ENCODE data around the gene PCYOX1L.

PCYOX1L gene

DNA sequence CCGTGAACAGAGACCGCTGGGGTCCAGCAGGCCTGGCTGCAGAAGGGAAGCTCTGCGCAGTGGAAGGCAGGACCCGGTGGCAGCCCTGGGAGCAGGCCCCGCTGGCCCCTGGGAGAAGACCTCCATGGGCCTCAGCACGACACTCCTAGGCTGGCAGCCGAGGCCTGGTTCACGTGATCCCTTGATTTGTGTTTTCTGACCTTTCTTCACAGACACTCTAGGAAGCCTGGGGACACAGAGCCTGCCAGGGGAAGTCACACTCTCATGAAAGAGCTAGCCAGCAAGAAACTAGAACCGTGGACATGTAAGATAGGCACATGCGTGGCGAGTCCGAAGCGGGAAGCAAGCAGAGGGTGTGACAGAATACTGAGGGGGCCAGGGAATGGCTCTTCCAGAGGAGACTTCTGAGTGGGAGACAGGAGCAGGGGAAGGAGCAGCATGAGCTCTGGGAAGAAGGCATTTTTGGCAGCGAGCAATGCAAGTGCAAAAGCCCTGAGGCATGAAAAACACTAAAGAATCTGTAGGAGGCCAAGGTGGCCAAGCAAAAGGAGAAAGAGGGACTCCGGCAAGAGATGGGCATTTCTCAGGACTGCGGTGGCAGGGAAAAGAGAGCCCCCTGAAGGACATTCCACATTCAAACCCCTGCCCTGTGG lies 47.8 kb downstream of the PCYOX1L start:
- in situ Hi-C loops (cut with HindIII; ENCODE audit: low sequenced_read_pairs) = no loop called here

- in situ Hi-C loops (cut with HindIII; ENCODE audit: low sequenced_read_pairs) = no loop called here
Measured at GRCh38 chr5:149406203-149406978, 48.5 kb downstream of the PCYOX1L start.

DNA sequence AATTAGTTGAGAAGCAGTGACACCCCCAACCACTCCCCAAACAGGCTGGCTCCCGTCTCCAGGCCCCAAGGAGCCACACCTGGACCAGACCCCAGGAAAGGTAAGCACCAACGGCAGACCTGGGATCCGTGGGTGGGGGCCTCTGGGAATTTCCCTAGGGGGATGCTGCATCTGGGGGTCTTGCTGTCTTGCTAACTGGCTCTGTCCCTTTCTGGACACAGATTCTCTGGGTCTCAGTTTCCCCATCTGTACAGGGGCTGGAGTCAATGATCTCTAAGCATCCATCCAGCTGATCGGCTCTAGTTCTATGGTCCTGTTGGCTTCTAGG lies 49.1 kb downstream of the PCYOX1L start:
- in situ Hi-C loops (cut with HindIII; ENCODE audit: low sequenced_read_pairs) = no loop called here

GRCh38 chr5:149407323-149408251 lies 49.7 kb downstream of the PCYOX1L start:
- in situ Hi-C loops (cut with HindIII; ENCODE audit: low sequenced_read_pairs) = no loop called here

GRCh38 chr5:149408252-149409099 lies 50.6 kb downstream of the PCYOX1L start:
- in situ Hi-C loops (cut with HindIII; ENCODE audit: low sequenced_read_pairs) = no loop called here

GRCh38 chr5:149409268-149409948 lies 51.6 kb downstream of the PCYOX1L start:
- in situ Hi-C loops (cut with HindIII; ENCODE audit: low sequenced_read_pairs) = no loop called here

- in situ Hi-C loops (cut with HindIII; ENCODE audit: low sequenced_read_pairs) = no loop called here
Measured at GRCh38 chr5:149410071-149410470, 52.2 kb downstream of the PCYOX1L start.

DNA sequence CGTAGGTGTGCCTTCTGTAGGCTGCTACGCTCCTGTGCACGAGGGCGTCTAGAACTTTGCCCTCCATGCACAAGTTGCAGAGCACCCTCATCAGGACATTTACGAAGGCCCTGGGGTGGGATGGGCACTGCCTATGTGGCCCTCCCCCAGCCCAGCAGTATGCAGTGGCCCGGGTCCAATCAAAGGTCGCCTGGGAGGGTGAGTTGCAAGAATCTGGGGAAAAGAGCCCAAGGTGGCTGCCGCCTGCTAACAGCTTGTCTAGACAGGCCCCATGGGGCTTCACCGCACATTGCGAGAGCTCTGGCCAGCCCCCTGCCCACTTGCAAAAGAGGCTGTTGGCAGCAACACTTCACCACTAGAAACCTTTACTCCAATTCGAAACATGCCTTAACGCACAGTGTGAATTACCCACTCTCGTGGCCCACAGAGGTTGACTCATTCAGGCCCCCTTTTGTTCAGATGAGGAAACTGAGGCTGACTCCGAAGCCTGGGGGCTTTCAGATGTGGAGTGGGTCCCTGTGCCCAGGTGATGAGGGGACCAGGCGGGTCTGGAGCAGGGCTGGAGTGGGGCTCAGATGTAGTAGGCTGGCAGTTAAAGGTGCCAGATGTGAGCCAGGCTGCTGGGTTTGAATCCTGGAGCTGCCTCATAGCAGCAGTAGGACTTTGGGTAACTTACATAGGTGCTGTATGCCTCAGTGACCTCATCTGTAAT lies 53.0 kb downstream of the PCYOX1L start:
- in situ Hi-C loops (cut with HindIII; ENCODE audit: low sequenced_read_pairs) = no loop called here

DNA sequence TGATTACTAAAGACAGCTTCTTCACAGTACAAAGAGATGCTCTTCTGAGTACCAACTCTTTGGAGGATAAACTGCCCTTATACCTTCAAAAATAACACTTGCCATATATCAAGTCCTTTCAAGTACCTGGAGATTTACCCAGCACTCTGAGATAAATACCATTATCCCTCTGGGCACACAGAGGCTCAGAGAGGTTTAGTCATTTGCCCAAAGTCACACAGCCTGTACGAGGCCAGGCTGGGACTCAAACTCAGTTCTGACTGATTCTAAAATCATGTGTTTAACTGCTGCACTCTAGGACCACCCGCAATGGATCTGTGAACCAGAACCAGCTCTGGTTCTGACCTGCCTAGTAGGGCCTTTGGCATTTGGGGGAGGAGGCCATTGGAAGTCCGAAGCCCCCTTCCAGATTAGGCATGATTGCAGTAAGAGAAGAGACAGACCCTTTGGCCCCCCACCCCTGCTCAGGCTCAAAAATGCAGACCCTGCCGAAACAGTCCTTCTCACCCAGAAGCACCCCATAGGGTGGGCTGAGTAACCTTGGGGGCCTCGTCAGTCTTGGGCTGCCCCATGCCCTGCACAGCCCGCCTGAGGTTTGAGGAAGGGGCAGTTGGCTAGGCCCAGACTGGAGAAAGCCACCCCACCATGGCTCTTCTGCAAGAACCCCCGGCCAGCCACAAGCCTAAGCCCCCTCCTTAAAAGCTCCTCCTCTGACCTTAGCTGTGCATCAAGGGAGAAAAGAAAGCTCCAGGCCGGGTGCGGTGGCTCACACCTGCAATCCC lies 54.1 kb downstream of the PCYOX1L start:
- in situ Hi-C loops (cut with HindIII; ENCODE audit: low sequenced_read_pairs) = no loop called here

- in situ Hi-C loops (cut with HindIII; ENCODE audit: low sequenced_read_pairs) = no loop called here
Measured at GRCh38 chr5:149412783-149413476, 55.1 kb downstream of the PCYOX1L start.

DNA sequence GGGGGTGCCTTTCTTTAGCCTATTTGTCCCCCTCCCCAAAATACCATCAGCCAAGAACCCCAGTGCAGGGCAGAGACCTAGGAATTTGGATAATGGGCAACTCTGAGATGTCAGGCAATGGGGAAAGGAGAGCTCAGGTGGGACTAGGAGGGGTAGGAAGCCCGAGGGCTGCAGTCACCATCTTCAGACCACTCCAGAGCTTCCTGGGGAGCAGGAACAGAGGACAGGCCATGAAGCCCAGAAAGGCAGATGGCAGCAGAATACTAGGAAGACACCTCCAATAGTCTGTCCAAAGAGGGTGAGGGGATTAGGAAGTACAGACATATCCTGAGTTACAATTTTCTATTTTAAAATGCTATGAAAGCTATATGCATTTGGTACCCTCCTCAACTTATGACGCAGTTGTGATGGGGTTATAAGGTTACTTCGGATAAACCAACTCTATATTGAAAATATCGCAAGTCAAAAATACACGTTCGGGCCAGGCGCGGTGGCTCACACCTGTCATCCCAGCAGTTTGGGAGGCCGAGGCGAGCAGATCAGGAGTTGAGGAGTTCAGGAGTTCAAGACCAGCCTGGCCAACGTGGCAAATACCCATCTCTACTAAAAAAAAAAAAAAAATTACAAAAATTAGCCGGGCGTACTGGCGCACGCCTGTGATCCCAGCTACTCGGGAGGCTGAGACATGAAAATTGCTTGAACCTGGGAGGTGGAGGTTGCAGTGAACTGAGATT lies 55.8 kb downstream of the PCYOX1L start:
- in situ Hi-C loops (cut with HindIII; ENCODE audit: low sequenced_read_pairs) = no loop called here

GRCh38 chr5:149414405-149415065 lies 56.7 kb downstream of the PCYOX1L start:
- in situ Hi-C loops (cut with HindIII; ENCODE audit: low sequenced_read_pairs) = no loop called here

- in situ Hi-C loops (cut with HindIII; ENCODE audit: low sequenced_read_pairs) = no loop called here
Measured at GRCh38 chr5:149415066-149415967, 57.5 kb downstream of the PCYOX1L start.

GRCh38 chr5:149416987-149417710 lies 59.3 kb downstream of the PCYOX1L start:
- in situ Hi-C loops (cut with HindIII; ENCODE audit: low sequenced_read_pairs) = no loop called here

GRCh38 chr5:149417711-149418368 lies 60.0 kb downstream of the PCYOX1L start:
- in situ Hi-C loops (cut with HindIII; ENCODE audit: low sequenced_read_pairs) = no loop called here
